GM21529 (cell line): ENCODE measurements around the gene ZDHHC11.
"Not testable (repeated sequence)": the region's sequence is repeated elsewhere in the genome, so short reads cannot be mapped to it uniquely, and the experiment has no call there.

Experiments
- ATAC-seq: cut with Tn5 transposase; IDR thresholded peaks from one replicate; pipeline ENCODE4 v1.9.1; 2021; ENCODE audit not compliant: unreplicated experiment

Gene ZDHHC11

GRCh38 chr5:816176-816575 is 34.6 kb downstream of the ZDHHC11 start:
- ATAC-seq: no peak

GRCh38 chr5:815449-815848 is 35.3 kb downstream of the ZDHHC11 start:
- no peak for ATAC-seq

GRCh38 chr5:813575-813974 is 37.2 kb downstream of the ZDHHC11 start:
- ATAC-seq: not testable (repeated sequence)

GRCh38 chr5:811384-811783 is 39.4 kb downstream of the ZDHHC11 start:
- not testable (repeated sequence) for ATAC-seq

GRCh38 chr5:807719-808514 is 42.9 kb downstream of the ZDHHC11 start:
- ATAC-seq: not testable (repeated sequence)

- no peak for ATAC-seq
Observed at GRCh38 chr5:801472-801871, 49.3 kb downstream of the ZDHHC11 start.

- ATAC-seq: not testable (repeated sequence)
Observed at GRCh38 chr5:801055-801454, 49.7 kb downstream of the ZDHHC11 start.

GRCh38 chr5:798505-799138 is 52.2 kb downstream of the ZDHHC11 start:
- not testable (repeated sequence) for ATAC-seq

- ATAC-seq: not testable (repeated sequence)
Observed at GRCh38 chr5:797986-798385, 52.8 kb downstream of the ZDHHC11 start.

- ATAC-seq: not testable (repeated sequence)
Observed at GRCh38 chr5:795873-796272, 54.9 kb downstream of the ZDHHC11 start.

GRCh38 chr5:794948-795347 is 55.8 kb downstream of the ZDHHC11 start:
- not testable (repeated sequence) for ATAC-seq

- ATAC-seq: not testable (repeated sequence)
Observed at GRCh38 chr5:788703-789102, 62.1 kb downstream of the ZDHHC11 start.

- not testable (repeated sequence) for ATAC-seq
Observed at GRCh38 chr5:787857-788233, 62.9 kb downstream of the ZDHHC11 start.

- not testable (repeated sequence) for ATAC-seq
Observed at GRCh38 chr5:787224-787856, 63.4 kb downstream of the ZDHHC11 start.

GRCh38 chr5:785181-785705 is 65.5 kb downstream of the ZDHHC11 start:
- peak; percentile 20 for ATAC-seq

GRCh38 chr5:784428-785177 is 66.2 kb downstream of the ZDHHC11 start, which contains the start of gene ZDHHC11B:
TSS of gene ZDHHC11B (minus strand) at chr5:784729. CDS start at chr5:766919, 17,810 bp downstream.
- ATAC-seq: peak; percentile 72

- ATAC-seq: peak; percentile 6
Observed at GRCh38 chr5:783881-784427, 66.8 kb downstream of the ZDHHC11 start.

- ATAC-seq: not testable (repeated sequence)
Observed at GRCh38 chr5:783049-783802, 67.6 kb downstream of the ZDHHC11 start.

- not testable (repeated sequence) for ATAC-seq
Observed at GRCh38 chr5:782356-782755, 68.4 kb downstream of the ZDHHC11 start.

- not testable (repeated sequence) for ATAC-seq
Observed at GRCh38 chr5:780571-780970, 70.2 kb downstream of the ZDHHC11 start.
